Left lung (tissue), 10 donors: Measurements from ENCODE around the gene ESYT2. TPM values are rescaled to one million over a fixed set of nuclear protein-coding genes. Genes with fewer than 3 reads are reported as not detected.
A peak's percentile ranks its signal among the peaks of the same experiment; 100 is the strongest.

Experiments
- ATAC-seq: fragments of 200-7000 bp; cut with Tn5 transposase; one replicate; pipeline ENCODE4 v1.9.1; 2020; ENCODE audit warnings: moderate library complexity
- DNase-seq, 4 donors: peaks; one replicate each; pipeline ENCODE4 v3.0.0-alpha.2; 2013 to 2020
- H3K27ac ChIP-seq, 2 donors: fragments of 200-600 bp; sonication (generic) in 1 of 2; one replicate each; pipeline versions ENCODE4 v1.5.0 to v1.8.0; 2020 to 2021
- H3K27me3 ChIP-seq, 2 donors: fragments of 200-600 bp; sonication (generic) in 1 of 2; one replicate each; pipeline versions ENCODE4 v1.5.0 to v1.8.0; 2020 to 2021
- H3K36me3 ChIP-seq, 2 donors: fragments of 200-600 bp; sonication (generic) in 1 of 2; one replicate each; pipeline versions ENCODE4 v1.5.0 to v1.8.0; 2020 to 2021
- H3K4me1 ChIP-seq, 2 donors: fragments of 200-600 bp; one replicate each; pipeline ENCODE4 v1.8.0; 2021
- H3K4me3 ChIP-seq, 2 donors: fragments of 200-600 bp; sonication (generic) in 1 of 2; one replicate each; pipeline versions ENCODE4 v1.5.0 to v1.8.0; 2020 to 2021; ENCODE audit warnings: mild to moderate bottlenecking in 1 of 2
- H3K9me3 ChIP-seq, 2 donors: fragments of 200-600 bp; sonication (generic) in 1 of 2; one replicate each; pipeline versions ENCODE4 v1.5.0 to v1.8.0; 2020 to 2021
- CTCF ChIP-seq, 2 donors: fragments of 200-600 bp; sonication (generic) in 1 of 2; IDR thresholded peaks; one replicate each; pipeline versions ENCODE4 v1.5.0 to v1.8.0; 2021; ENCODE audit warnings: antibody characterized with exemption in 2 of 2
- intact Hi-C, 2 donors: fragments of 100-400 bp; cut with DNase I; formaldehyde crosslinking; loops; one replicate each; pipeline versions ENCODE4 v1.11.2 to v1.14.2; 2022
- polyA plus RNA-seq, 6 donors: library from polyadenylated mRNA; unstranded; fragments of 120-200 nt; gene quantifications; one replicate each; pipeline ENCODE4 v1.2.1, GENCODE V29; 2013; ENCODE audit not compliant: insufficient read length in 6 of 6
- total RNA-seq, 2 donors: library from RNA; stranded (reverse); fragmentation: NEBNext Ultra II Directional; extraction: Animal tissue kit (Norgen Biotek cat#: 25700); gene quantifications; one replicate each; pipeline ENCODE4 v1.2.1, GENCODE V29; 2021
- donor health status: DM: no; HTN: yes; CAD: no.
- donor health status: DM: no; HTN: no; CAD: no.

The ESYT2 gene
- total and polyA plus RNA-seq, 8 donors: 38.3 to 75.7 (median 43.3) TPM

- no peak overlapping the region for H3K4me3 ChIP-seq
- H3K27me3 ChIP-seq: no peaks in the 10 kb centered on the region
- DNase-seq (peak in 2 of 4 donors; percentile 23 to 30), ATAC-seq (no peak)
- peak overlapping the region in 1 of 2 donors; percentile 54 for H3K27ac ChIP-seq
- intact Hi-C loops: no loop called here
- TF ChIP-seq CTCF (IDR thresholded peaks at IDR 0.05): no peak
- peaks cover 0 to 10% of the 10 kb centered on the region in 2 donors for H3K4me1 ChIP-seq
- no peaks in the 10 kb centered on the region for H3K9me3 ChIP-seq
- H3K36me3 ChIP-seq: peaks cover 0 to 29% of the 10 kb centered on the region in 2 donors
Observed at GRCh38 chr7:158730383-158731346, 98.6 kb downstream of the ESYT2 start.

DNA sequence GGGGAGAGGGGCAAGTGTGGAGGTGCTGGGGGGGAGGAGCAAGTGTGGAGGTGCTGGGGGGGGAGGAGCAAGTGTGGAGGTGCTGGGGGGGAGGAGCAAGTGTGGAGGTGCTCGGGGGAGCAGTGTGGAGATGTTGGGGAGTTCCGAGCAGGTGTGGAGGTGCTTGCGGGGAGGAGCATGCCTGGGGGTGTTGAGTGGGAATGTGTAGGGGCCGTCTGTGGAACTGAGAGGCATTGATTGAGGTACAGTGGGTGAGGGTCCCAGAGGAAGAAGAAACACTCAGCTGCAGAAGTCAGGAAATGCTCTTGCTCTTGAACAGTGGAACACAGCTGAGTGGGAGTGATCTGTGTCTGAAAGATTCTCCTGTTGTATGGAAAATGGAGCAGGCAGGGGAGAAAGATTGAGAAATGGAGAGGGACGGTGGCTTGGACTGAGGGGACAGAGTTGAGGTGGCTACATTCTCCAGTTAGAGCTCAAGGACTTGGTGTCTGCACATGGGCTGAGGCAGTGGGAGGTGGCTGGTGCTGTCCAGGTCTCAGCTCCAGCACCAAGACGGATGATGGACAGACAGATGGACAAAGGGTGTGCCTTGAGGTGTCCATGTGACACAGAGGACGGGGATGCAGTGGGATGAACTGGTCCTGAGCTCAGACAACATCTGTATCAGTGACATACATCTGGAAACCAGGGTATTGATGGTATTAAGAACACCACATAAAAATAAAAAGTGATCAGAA, 99.5 kb downstream of the ESYT2 start:
- Histone ChIP-seq H3K9me3 (no peaks in the 10 kb centered on the region), H3K4me1 (peaks cover 0 to 10% of the 10 kb centered on the region in 2 donors), H3K36me3 (peaks cover 0 to 22% of the 10 kb centered on the region in 2 donors), H3K27ac (peak overlapping the region in 1 of 2 donors; percentile 54), H3K27me3 (no peaks in the 10 kb centered on the region), H3K4me3 (no peak overlapping the region)
- TF ChIP-seq CTCF (IDR thresholded peaks at IDR 0.05): no peak
- ATAC-seq: no peak
- intact Hi-C loops: no loop called here
- DNase-seq: no peak

GRCh38 chr7:158728911-158729645, 100.2 kb downstream of the ESYT2 start:
- intact Hi-C loops: no loop called here
- no peaks in the 10 kb centered on the region for H3K27me3 ChIP-seq
- H3K27ac ChIP-seq: no peak overlapping the region
- no peak overlapping the region for H3K4me3 ChIP-seq
- H3K36me3 ChIP-seq: peaks cover 0 to 14% of the 10 kb centered on the region in 2 donors
- H3K4me1 ChIP-seq: peaks cover 0 to 10% of the 10 kb centered on the region in 2 donors
- no peaks in the 10 kb centered on the region for H3K9me3 ChIP-seq
- DNase-seq (no peak), ATAC-seq (no peak)
- no peak for TF ChIP-seq CTCF (IDR thresholded peaks at IDR 0.05)

DNA sequence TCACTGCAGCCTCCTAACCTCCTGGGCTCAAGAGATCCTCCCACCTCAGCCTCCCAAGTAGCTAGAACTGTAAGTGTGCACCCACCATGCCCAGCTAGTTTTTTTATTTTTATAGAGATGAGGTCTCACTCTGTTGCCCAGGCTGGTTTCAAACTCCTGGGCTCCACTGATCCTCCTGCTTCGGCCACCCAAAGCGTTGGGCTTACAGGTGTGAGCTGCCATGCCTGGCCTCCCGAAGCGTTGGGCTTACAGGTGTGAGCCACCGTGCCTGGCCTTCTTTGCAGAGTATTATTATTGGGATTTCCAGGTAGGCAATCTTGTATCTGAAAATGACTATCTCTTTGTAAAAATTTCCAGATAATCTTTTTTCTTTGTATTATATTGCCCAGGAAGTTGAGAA, 101.6 kb downstream of the ESYT2 start:
- no peaks in the 10 kb centered on the region for H3K27me3 ChIP-seq
- no peak overlapping the region for H3K27ac ChIP-seq
- TF ChIP-seq CTCF (IDR thresholded peaks at IDR 0.05): no peak
- intact Hi-C loops: no loop called here
- DNase-seq (no peak), ATAC-seq (no peak)
- no peaks in the 10 kb centered on the region for H3K9me3 ChIP-seq
- H3K36me3 ChIP-seq: peaks cover 0 to 4% of the 10 kb centered on the region in 2 donors
- H3K4me1 ChIP-seq: peaks cover 0 to 10% of the 10 kb centered on the region in 2 donors
- no peak overlapping the region for H3K4me3 ChIP-seq
